Measurements from ENCODE around the gene LRRC26. TPM values are rescaled to one million over a fixed set of nuclear protein-coding genes. Genes with fewer than 3 reads are reported as not detected.

LRRC26 gene
- total and polyA plus RNA-seq, 4 donors = 0.12 to 5.2 (median 0.57) TPM

GRCh38 chr9:137143459-137143858 lies 26.4 kb downstream of the LRRC26 start:
- Histone ChIP-seq H3K9ac (ENCODE audit: insufficient read depth in 1 of 2, low read length in 2 of 2) (no peak overlapping the region), H3K27ac (ENCODE audit: low read depth in 1 of 2, low read length in 1 of 2) (no peak overlapping the region), H3K36me3 (ENCODE audit: control insufficient read depth in 4 of 4, insufficient read depth in 4 of 4, low read length in 4 of 4) (no peaks in the 10 kb centered on the region), H3K4me3 (no peak overlapping the region), H3K4me1 (ENCODE audit: control insufficient read depth in 5 of 5, insufficient read depth in 5 of 5, low read length in 5 of 5) (peaks cover 0 to 3% (median 0%) of the 10 kb centered on the region in 5 donors), H3K9me3 (ENCODE audit: control insufficient read depth in 4 of 4, insufficient read depth in 3 of 4, low read length in 3 of 4) (peaks cover 0 to 5% (median 0%) of the 10 kb centered on the region in 4 donors), H3K27me3 (ENCODE audit: control insufficient read depth in 3 of 3, insufficient read depth in 3 of 3, low read length in 2 of 3) (peaks cover 12 to 39% (median 14%) of the 10 kb centered on the region in 3 donors)
- TF ChIP-seq CTCF (IDR thresholded peaks at IDR 0.05; ENCODE audit: control extremely low read depth, extremely low read depth) = no peak
- DNase-seq = no peak
- ATAC-seq (ENCODE audit: insufficient read depth, low FRiP score) = no peak
- 58 to 74% methylated on average over 4 of the region's 4 CpGs for WGBS, 2 donors

GRCh38 chr9:137141976-137142936 lies 27.6 kb downstream of the LRRC26 start:
- Histone ChIP-seq H3K9me3 (ENCODE audit: control insufficient read depth in 4 of 4, insufficient read depth in 3 of 4, low read length in 3 of 4) (peaks cover 0 to 7% (median 0%) of the 10 kb centered on the region in 4 donors), H3K36me3 (ENCODE audit: control insufficient read depth in 4 of 4, insufficient read depth in 4 of 4, low read length in 4 of 4) (no peaks in the 10 kb centered on the region), H3K9ac (ENCODE audit: insufficient read depth in 1 of 2, low read length in 2 of 2) (no peak overlapping the region), H3K27ac (ENCODE audit: low read depth in 1 of 2, low read length in 1 of 2) (no peak overlapping the region), H3K27me3 (ENCODE audit: control insufficient read depth in 3 of 3, insufficient read depth in 3 of 3, low read length in 2 of 3) (peaks cover 16 to 43% (median 21%) of the 10 kb centered on the region in 3 donors), H3K4me1 (ENCODE audit: control insufficient read depth in 5 of 5, insufficient read depth in 5 of 5, low read length in 5 of 5) (peaks cover 0 to 3% (median 0%) of the 10 kb centered on the region in 5 donors), H3K4me3 (no peak overlapping the region)
- DNase-seq = no peak
- no peak for TF ChIP-seq CTCF (IDR thresholded peaks at IDR 0.05; ENCODE audit: control extremely low read depth, extremely low read depth)
- 70 to 83% methylated on average over 24 of the region's 24 CpGs for WGBS, 2 donors
- ATAC-seq (ENCODE audit: insufficient read depth, low FRiP score) = no peak

- Histone ChIP-seq H3K27ac (ENCODE audit: low read depth in 1 of 2, low read length in 1 of 2) (no peak overlapping the region), H3K36me3 (ENCODE audit: control insufficient read depth in 4 of 4, insufficient read depth in 4 of 4, low read length in 4 of 4) (no peaks in the 10 kb centered on the region), H3K4me1 (ENCODE audit: control insufficient read depth in 5 of 5, insufficient read depth in 5 of 5, low read length in 5 of 5) (peaks cover 0 to 3% (median 0%) of the 10 kb centered on the region in 5 donors), H3K4me3 (no peak overlapping the region), H3K9ac (ENCODE audit: insufficient read depth in 1 of 2, low read length in 2 of 2) (no peak overlapping the region), H3K27me3 (ENCODE audit: control insufficient read depth in 3 of 3, insufficient read depth in 3 of 3, low read length in 2 of 3) (peaks cover 20 to 46% (median 24%) of the 10 kb centered on the region in 3 donors), H3K9me3 (ENCODE audit: control insufficient read depth in 4 of 4, insufficient read depth in 3 of 4, low read length in 3 of 4) (peaks cover 0 to 7% (median 0%) of the 10 kb centered on the region in 4 donors)
- WGBS, 2 donors = 71 to 81% methylated on average over 17 of the region's 17 CpGs
- TF ChIP-seq CTCF (IDR thresholded peaks at IDR 0.05; ENCODE audit: control extremely low read depth, extremely low read depth) = no peak
- DNase-seq (no peak), ATAC-seq (ENCODE audit: insufficient read depth, low FRiP score) (no peak)
Measured at GRCh38 chr9:137141050-137141810, 28.6 kb downstream of the LRRC26 start.

All from lung (tissue), 12 donors.